T-helper 17 cell (primary cell): ENCODE data around the gene SYNGR1. TPM values are rescaled to one million over a fixed set of nuclear protein-coding genes. Genes with fewer than 3 reads are reported as not detected.
"Not testable (repeated sequence)": the region's sequence is repeated elsewhere in the genome, so short reads cannot be mapped to it uniquely, and the experiment has no call there.

Source experiments
- ATAC-seq: fragments of 150-1000 bp; cut with Tn5 transposase; 2 replicates; pipeline ENCODE4 v1.10.0; 2021; ENCODE audit warnings: mild to moderate bottlenecking, moderate library complexity
- DNase-seq, 3 donors: peaks; one replicate each; pipeline versions ENCODE4 v3.0.0 to v3.0.0-alpha.2; 2020 to 2021
- H3K9me3 ChIP-seq: one replicate; pipeline ENCODE4 v1.7.0; 2013; ENCODE audit warnings: low read length, mild to moderate bottlenecking; ENCODE audit not compliant: control insufficient read depth, poor library complexity, severe bottlenecking
- H3K27ac Mint-ChIP-seq: one replicate; pipeline ENCODE4 v1.8.0; 2022; ENCODE audit warnings: mild to moderate bottlenecking, moderate library complexity, mixed read lengths
- H3K27me3 Mint-ChIP-seq: one replicate; pipeline ENCODE4 v1.8.0; 2022; ENCODE audit warnings: mixed read lengths
- H3K36me3 Mint-ChIP-seq: one replicate; pipeline ENCODE4 v1.8.0; 2022; ENCODE audit warnings: low read depth, mixed read lengths
- H3K4me1 Mint-ChIP-seq: one replicate; pipeline ENCODE4 v1.8.0; 2022; ENCODE audit warnings: mild to moderate bottlenecking, mixed read lengths
- H3K4me3 Mint-ChIP-seq: one replicate; pipeline ENCODE4 v1.8.0; 2022; ENCODE audit warnings: mild to moderate bottlenecking, moderate library complexity, mixed read lengths
- total RNA-seq, 4 donors: library from RNA in 2 of 4; stranded (reverse) in 2 of 4; gene quantifications; one replicate each; pipeline ENCODE4 v1.2.3 and lab custom pipeline; 2022 to 2026

The SYNGR1 gene
- total RNA-seq, 2 donors from 2014 or later, result 0.47 to 1.1 TPM

GRCh38 chr22:39325392-39325932 is 24.3 kb upstream of the SYNGR1 start:
- no peaks in the 10 kb centered on the region for H3K9me3 ChIP-seq
- DNase-seq, result no peak
- no peaks in the 10 kb centered on the region for H3K4me1 Mint-ChIP-seq
- H3K4me3 Mint-ChIP-seq, result no peak overlapping the region
- peak overlapping the region; percentile 67 for H3K27ac Mint-ChIP-seq
- H3K27me3 Mint-ChIP-seq, result no peaks in the 10 kb centered on the region
- no peaks in the 10 kb centered on the region for H3K36me3 Mint-ChIP-seq
- no peak for ATAC-seq

GRCh38 chr22:39327995-39328754 is 21.6 kb upstream of the SYNGR1 start:
- Mint-ChIP-seq H3K27ac (no peak overlapping the region), H3K36me3 (no peaks in the 10 kb centered on the region), H3K4me1 (peaks cover 2% of the 10 kb centered on the region), H3K27me3 (no peaks in the 10 kb centered on the region), H3K4me3 (no peak overlapping the region)
- DNase-seq (no peak), ATAC-seq (no peak)
- no peaks in the 10 kb centered on the region for H3K9me3 ChIP-seq

- not testable (repeated sequence) for ATAC-seq, H3K36me3 Mint-ChIP-seq, H3K4me1 Mint-ChIP-seq, H3K27ac Mint-ChIP-seq, H3K27me3 Mint-ChIP-seq, DNase-seq, H3K9me3 ChIP-seq, H3K4me3 Mint-ChIP-seq
Observed at GRCh38 chr22:39330553-39330952, 19.2 kb upstream of the SYNGR1 start.

GRCh38 chr22:39332441-39333064 is 17.2 kb upstream of the SYNGR1 start:
- Mint-ChIP-seq H3K36me3 (no peaks in the 10 kb centered on the region), H3K4me3 (no peak overlapping the region), H3K27ac (no peak overlapping the region), H3K27me3 (no peaks in the 10 kb centered on the region), H3K4me1 (peaks cover 2% of the 10 kb centered on the region)
- ATAC-seq, result no peak
- H3K9me3 ChIP-seq, result no peaks in the 10 kb centered on the region
- no peak for DNase-seq

GRCh38 chr22:39336411-39336810 is 13.4 kb upstream of the SYNGR1 start:
- DNase-seq (no peak), ATAC-seq (no peak)
- H3K9me3 ChIP-seq, result no peaks in the 10 kb centered on the region
- H3K36me3 Mint-ChIP-seq, result no peaks in the 10 kb centered on the region
- peaks cover 4% of the 10 kb centered on the region for H3K27me3 Mint-ChIP-seq
- H3K4me3 Mint-ChIP-seq, result no peak overlapping the region
- H3K4me1 Mint-ChIP-seq, result peaks cover 2% of the 10 kb centered on the region
- H3K27ac Mint-ChIP-seq, result no peak overlapping the region

GRCh38 chr22:39339775-39340174 is 10.0 kb upstream of the SYNGR1 start:
- DNase-seq, H3K4me1 Mint-ChIP-seq, H3K36me3 Mint-ChIP-seq: not testable (repeated sequence)

GRCh38 chr22:39341179-39341578 is 8.6 kb upstream of the SYNGR1 start:
- Mint-ChIP-seq H3K27me3 (peaks cover 19% of the 10 kb centered on the region), H3K4me3 (no peak overlapping the region), H3K27ac (no peak overlapping the region), H3K36me3 (no peaks in the 10 kb centered on the region), H3K4me1 (peaks cover 3% of the 10 kb centered on the region)
- no peak for ATAC-seq
- no peak for DNase-seq
- H3K9me3 ChIP-seq, result no peaks in the 10 kb centered on the region

More at GRCh38 chr22:39339775-39340174, 10.0 kb upstream of the SYNGR1 start:
- H3K4me3 Mint-ChIP-seq, ATAC-seq, H3K9me3 ChIP-seq, H3K27ac Mint-ChIP-seq: not testable (repeated sequence)
- H3K27me3 Mint-ChIP-seq, result peaks cover 19% of the 10 kb centered on the region

GRCh38 chr22:39343259-39344045 is 6.3 kb upstream of the SYNGR1 start:
- peaks cover 3% of the 10 kb centered on the region for H3K4me1 Mint-ChIP-seq
- H3K27ac Mint-ChIP-seq, result no peak overlapping the region
- ATAC-seq (peak; percentile 82), DNase-seq (peak in 1 of 3 donors; percentile 29)
- H3K27me3 Mint-ChIP-seq, result peaks cover 25% of the 10 kb centered on the region
- no peaks in the 10 kb centered on the region for H3K9me3 ChIP-seq
- H3K4me3 Mint-ChIP-seq, result no peak overlapping the region
- H3K36me3 Mint-ChIP-seq, result no peaks in the 10 kb centered on the region

GRCh38 chr22:39344046-39344390 is 5.8 kb upstream of the SYNGR1 start:
- no peak for ATAC-seq
- no peak for DNase-seq
- Mint-ChIP-seq H3K27ac (no peak overlapping the region), H3K27me3 (peaks cover 29% of the 10 kb centered on the region), H3K36me3 (no peaks in the 10 kb centered on the region), H3K4me3 (no peak overlapping the region), H3K4me1 (peaks cover 3% of the 10 kb centered on the region)
- H3K9me3 ChIP-seq, result no peaks in the 10 kb centered on the region

GRCh38 chr22:39345231-39345630 is 4.6 kb upstream of the SYNGR1 start:
- DNase-seq (no peak), ATAC-seq (no peak)
- Mint-ChIP-seq H3K27me3 (peaks cover 33% of the 10 kb centered on the region), H3K27ac (no peak overlapping the region), H3K4me3 (no peak overlapping the region), H3K4me1 (peaks cover 7% of the 10 kb centered on the region), H3K36me3 (no peaks in the 10 kb centered on the region)
- H3K9me3 ChIP-seq, result no peaks in the 10 kb centered on the region

GRCh38 chr22:39348909-39349505 is 784 bp upstream of the SYNGR1 start:
- no peaks in the 10 kb centered on the region for H3K9me3 ChIP-seq
- Mint-ChIP-seq H3K36me3 (no peaks in the 10 kb centered on the region), H3K4me1 (peaks cover 4% of the 10 kb centered on the region), H3K27me3 (peaks cover 39% of the 10 kb centered on the region), H3K4me3 (peak overlapping the region; percentile 88), H3K27ac (no peak overlapping the region)
- DNase-seq, result no peak
- no peak for ATAC-seq

GRCh38 chr22:39349506-39349966 is 255 bp upstream of the SYNGR1 start:
- H3K27me3 Mint-ChIP-seq, result peaks cover 34% of the 10 kb centered on the region

More at GRCh38 chr22:39349506-39349966, 255 bp upstream of the SYNGR1 start:
- H3K4me1 Mint-ChIP-seq, result peaks cover 4% of the 10 kb centered on the region
- no peak overlapping the region for H3K27ac Mint-ChIP-seq
- peak overlapping the region; percentile 88 for H3K4me3 Mint-ChIP-seq
- no peak for DNase-seq
- H3K36me3 Mint-ChIP-seq, result no peaks in the 10 kb centered on the region
- H3K9me3 ChIP-seq, result no peaks in the 10 kb centered on the region
- ATAC-seq, result peak; percentile 30
